Suprapubic skin (tissue), 4 donors: Measurements from ENCODE around the gene CACNA2D4. TPM values are rescaled to one million over a fixed set of nuclear protein-coding genes. Genes with fewer than 3 reads are reported as not detected.

Experiments used
- DNase-seq, 2 donors: peaks; one replicate each; pipeline ENCODE4 v3.0.0-alpha.2; 2019; ENCODE audit warnings: low spot score in 2 of 2
- H3K27ac ChIP-seq: fragments of 200-600 bp; sonication (generic); one replicate; pipeline ENCODE4 v1.5.1; 2019
- H3K27me3 ChIP-seq: fragments of 200-600 bp; sonication (generic); one replicate; pipeline ENCODE4 v1.5.1; 2019
- H3K36me3 ChIP-seq: fragments of 200-600 bp; sonication (generic); one replicate; pipeline ENCODE4 v1.5.1; 2019
- H3K4me1 ChIP-seq: fragments of 200-600 bp; sonication (generic); one replicate; pipeline ENCODE4 v1.5.1; 2019
- H3K4me3 ChIP-seq: fragments of 200-600 bp; sonication (generic); one replicate; pipeline ENCODE4 v1.5.1; 2019; ENCODE audit warnings: mild to moderate bottlenecking
- H3K9me3 ChIP-seq: fragments of 200-600 bp; sonication (generic); one replicate; pipeline ENCODE4 v1.5.1; 2019
- EP300 ChIP-seq: sonication (generic); formaldehyde crosslinking; IDR thresholded peaks from one replicate; pipeline ENCODE4 v1.6.1; 2017; ENCODE audit warnings: antibody characterized with exemption
- POLR2A ChIP-seq, 2 donors: fragments of 450-650 bp; IDR thresholded peaks; one replicate each; pipeline ENCODE4 v1.6.1; 2017; ENCODE audit warnings: antibody characterized with exemption in 2 of 2, mild to moderate bottlenecking in 2 of 2, moderate library complexity in 2 of 2
- POLR2AphosphoS5 ChIP-seq, 3 donors: sonication (generic); formaldehyde crosslinking; IDR thresholded peaks; one replicate each; pipeline ENCODE4 v1.6.1; 2017; ENCODE audit warnings: antibody characterized with exemption in 3 of 3
- WGBS: methylation state at CpG from one replicate; pipeline ENCODE4 v1.1.5; 2018; 5-methylcytosine and 5-hydroxymethylcytosine counted together
- total RNA-seq, 4 donors: library from RNA; depleted of rRNA; stranded (reverse); fragments of >200 nt; gene quantifications; one replicate each; pipeline ENCODE4 v1.1.0, GENCODE V29; 2016
- TF ChIP-seq, protein P1 (sequence below), 2 donors: fragments of 200-600 bp in 1 of 2; fragments of 450-650 bp in 1 of 2; sonication (generic) in 1 of 2; IDR thresholded peaks; one replicate each; pipeline ENCODE4 v1.5.1; 2016 to 2019; ENCODE audit warnings: antibody characterized with exemption in 2 of 2, mild to moderate bottlenecking in 1 of 2, moderate library complexity in 1 of 2

The CACNA2D4 gene
- total RNA-seq, 4 donors from 2014 or later = 0.56 to 1.5 (median 0.97) TPM

DNA sequence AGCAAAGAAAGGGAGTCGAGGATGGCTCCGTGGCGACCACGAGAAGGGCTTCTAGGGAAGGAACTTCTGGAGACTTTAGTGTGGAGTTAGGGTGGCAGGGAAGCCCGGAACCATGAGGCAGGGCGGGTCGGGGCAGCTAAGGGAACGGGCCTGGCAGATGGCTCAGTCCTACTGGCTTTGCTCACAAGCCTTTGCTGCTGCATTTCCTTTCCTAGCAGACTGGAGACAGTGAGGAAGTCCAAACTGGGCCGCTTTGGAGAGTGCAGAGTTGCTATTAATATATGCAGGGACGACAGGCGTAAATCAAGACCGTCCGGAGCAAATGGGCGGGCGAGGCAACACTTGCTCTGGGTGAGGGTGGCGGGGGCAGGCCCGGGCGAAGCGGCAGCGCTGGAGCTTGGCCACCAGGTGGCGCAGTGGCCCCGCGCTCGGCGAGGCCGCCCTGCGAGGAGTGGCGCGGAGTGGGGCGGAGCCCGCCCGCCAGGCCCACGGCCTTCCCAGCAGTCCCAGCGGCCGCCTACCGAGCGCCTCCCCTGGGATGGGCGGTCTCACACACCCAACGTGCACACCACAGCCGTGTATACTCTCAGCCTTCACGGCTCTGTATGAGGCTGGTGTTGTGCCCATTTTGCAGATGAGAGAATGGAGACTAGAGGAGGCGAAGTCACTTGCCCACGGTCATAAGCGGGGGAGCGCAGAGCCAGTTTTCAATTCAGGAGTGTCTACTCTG is 122.5 kb downstream of the CACNA2D4 start:
- 1% methylated on average over 35 of the region's 45 CpGs for WGBS
- Histone ChIP-seq H3K27me3 (no peaks in the 10 kb centered on the region), H3K36me3 (no peaks in the 10 kb centered on the region), H3K9me3 (no peaks in the 10 kb centered on the region), H3K4me3 (peak overlapping the region; percentile 73), H3K27ac (peak overlapping the region; percentile 81), H3K4me1 (peaks cover 19% of the 10 kb centered on the region)
- TF ChIP-seq POLR2AphosphoS5 (IDR thresholded peaks at IDR 0.05) = peak in 1 of 3 donors; percentile 47
- no peak for TF ChIP-seq EP300
- TF ChIP-seq, protein P1, sequence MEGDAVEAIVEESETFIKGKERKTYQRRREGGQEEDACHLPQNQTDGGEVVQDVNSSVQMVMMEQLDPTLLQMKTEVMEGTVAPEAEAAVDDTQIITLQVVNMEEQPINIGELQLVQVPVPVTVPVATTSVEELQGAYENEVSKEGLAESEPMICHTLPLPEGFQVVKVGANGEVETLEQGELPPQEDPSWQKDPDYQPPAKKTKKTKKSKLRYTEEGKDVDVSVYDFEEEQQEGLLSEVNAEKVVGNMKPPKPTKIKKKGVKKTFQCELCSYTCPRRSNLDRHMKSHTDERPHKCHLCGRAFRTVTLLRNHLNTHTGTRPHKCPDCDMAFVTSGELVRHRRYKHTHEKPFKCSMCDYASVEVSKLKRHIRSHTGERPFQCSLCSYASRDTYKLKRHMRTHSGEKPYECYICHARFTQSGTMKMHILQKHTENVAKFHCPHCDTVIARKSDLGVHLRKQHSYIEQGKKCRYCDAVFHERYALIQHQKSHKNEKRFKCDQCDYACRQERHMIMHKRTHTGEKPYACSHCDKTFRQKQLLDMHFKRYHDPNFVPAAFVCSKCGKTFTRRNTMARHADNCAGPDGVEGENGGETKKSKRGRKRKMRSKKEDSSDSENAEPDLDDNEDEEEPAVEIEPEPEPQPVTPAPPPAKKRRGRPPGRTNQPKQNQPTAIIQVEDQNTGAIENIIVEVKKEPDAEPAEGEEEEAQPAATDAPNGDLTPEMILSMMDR (IDR thresholded peaks at IDR 0.05) = peak; percentile 99
- TF ChIP-seq POLR2A (IDR thresholded peaks at IDR 0.05) = peak in 1 of 2 donors; percentile 29
- peak; percentile 94 to 95 for DNase-seq

DNA sequence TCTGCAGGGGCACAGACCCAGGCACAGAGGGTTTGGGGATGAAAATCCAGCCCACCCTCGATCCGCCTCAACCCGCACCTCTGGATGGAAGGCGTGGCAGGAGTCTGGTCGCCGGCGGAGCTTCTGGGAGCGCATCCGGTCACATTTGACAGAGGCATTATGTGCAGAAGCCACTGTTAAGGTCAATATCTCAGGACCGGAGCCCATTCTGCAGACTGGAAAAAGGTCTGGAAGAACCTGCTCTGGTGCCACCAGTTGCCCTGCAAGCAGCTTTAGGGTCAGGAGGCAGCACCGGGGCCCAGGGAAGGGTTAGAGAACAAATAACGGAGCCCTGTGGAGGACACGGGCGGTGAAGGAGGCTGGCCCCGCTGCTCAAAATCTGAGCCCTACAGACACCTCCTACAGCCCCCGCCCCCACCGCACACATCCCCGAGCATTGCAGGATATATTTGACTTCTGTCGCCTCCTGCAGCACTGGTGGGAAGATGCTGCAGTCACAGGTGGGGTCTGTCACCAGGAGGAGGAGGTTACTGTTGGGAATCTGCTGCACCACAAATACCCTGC is 123.1 kb downstream of the CACNA2D4 start:
- Histone ChIP-seq H3K4me3 (peak overlapping the region; percentile 73), H3K9me3 (no peaks in the 10 kb centered on the region), H3K27ac (peak overlapping the region; percentile 4), H3K36me3 (no peaks in the 10 kb centered on the region), H3K4me1 (peaks cover 25% of the 10 kb centered on the region), H3K27me3 (no peaks in the 10 kb centered on the region)
- DNase-seq = no peak
- 61% methylated on average over 19 of the region's 19 CpGs for WGBS
- TF ChIP-seq POLR2A (IDR thresholded peaks at IDR 0.05) = no peak
- TF ChIP-seq, protein P1 (IDR thresholded peaks at IDR 0.05) = no peak

DNA sequence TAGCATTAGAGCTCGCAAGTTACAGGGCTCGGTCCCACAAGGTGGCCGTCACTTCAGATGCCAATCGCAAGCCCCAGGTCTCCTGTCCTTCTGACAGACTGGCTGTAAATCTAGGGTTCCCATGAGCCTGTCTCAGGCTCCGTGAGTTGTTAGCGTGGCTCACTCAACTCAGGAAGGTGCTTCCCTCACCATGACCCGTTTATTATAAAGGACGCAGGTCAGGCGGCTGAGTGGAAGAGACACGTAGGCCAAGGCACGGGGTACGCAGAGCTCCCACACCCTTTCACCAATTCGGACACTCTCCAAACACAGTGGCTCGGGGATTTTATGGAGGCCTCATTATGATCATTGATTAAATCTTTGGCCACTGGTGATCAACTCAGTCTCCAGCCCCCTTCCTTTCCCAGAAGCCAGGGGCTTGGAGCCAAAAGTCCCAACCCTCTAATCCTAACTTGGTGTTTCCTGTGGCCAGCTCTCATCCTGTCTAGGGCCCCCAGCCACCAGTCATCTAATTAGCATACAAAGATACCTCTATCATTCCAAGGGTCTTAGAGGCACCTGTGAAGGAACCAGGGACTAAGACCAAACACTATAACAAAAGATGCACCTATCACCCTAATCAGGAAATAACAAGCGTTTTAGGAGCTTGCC is 123.9 kb downstream of the CACNA2D4 start:
- DNase-seq = no peak
- Histone ChIP-seq H3K9me3 (no peaks in the 10 kb centered on the region), H3K27ac (no peak overlapping the region), H3K36me3 (no peaks in the 10 kb centered on the region), H3K4me1 (peaks cover 25% of the 10 kb centered on the region), H3K27me3 (no peaks in the 10 kb centered on the region), H3K4me3 (no peak overlapping the region)
- TF ChIP-seq POLR2AphosphoS5 (IDR thresholded peaks at IDR 0.05) = no peak
- no peak for TF ChIP-seq POLR2A (IDR thresholded peaks at IDR 0.05)
- no peak for TF ChIP-seq EP300
- 78% methylated on average over 14 of the region's 15 CpGs for WGBS

DNA sequence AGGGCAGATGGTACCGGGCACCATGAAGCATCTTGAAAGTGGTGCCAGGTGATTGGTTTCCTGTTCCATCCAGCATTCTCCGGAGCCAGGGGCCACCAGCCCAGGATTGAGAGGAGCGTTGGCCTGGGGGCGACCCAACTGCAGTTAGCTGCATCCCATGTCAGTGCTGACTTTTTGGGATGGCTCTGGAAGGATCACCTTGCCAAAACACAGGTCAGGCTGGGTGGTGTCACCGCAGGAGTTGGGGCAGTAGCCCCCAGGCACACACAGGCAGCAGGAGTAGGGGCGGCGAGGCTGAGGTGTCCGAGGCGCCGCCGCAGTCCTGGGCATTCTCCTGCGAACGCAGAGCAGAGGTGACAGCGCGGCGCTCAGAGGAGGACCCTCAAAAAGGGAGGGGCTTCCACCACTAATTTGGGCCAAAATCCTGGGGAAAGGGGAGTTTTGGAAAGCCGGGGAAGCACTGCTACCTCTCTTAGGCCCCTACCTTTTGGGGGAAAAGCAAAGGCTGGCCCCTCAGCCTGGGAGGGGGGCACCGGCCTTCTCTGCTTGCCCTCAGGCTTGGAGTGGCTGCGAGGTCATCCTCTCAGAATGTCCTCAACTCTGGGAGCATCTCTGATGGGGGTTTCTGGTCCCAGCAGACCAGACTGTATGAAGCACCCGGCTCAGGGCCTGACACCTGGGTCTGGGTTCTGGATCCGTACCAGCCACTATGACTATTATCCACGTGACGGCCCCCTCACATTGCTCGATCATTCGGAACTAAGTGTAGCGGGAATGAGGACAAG is 124.8 kb downstream of the CACNA2D4 start:
- TF ChIP-seq POLR2A (IDR thresholded peaks at IDR 0.05) (no peak), EP300 (no peak), POLR2AphosphoS5 (IDR thresholded peaks at IDR 0.05) (no peak)
- TF ChIP-seq, protein P1 (IDR thresholded peaks at IDR 0.05) = no peak
- H3K36me3 ChIP-seq = no peaks in the 10 kb centered on the region
- no peaks in the 10 kb centered on the region for H3K9me3 ChIP-seq
- no peak overlapping the region for H3K27ac ChIP-seq
- H3K4me3 ChIP-seq = no peak overlapping the region
- no peaks in the 10 kb centered on the region for H3K27me3 ChIP-seq
- 89% methylated on average over 22 of the region's 26 CpGs for WGBS
- no peak for DNase-seq
- peaks cover 25% of the 10 kb centered on the region for H3K4me1 ChIP-seq

DNA sequence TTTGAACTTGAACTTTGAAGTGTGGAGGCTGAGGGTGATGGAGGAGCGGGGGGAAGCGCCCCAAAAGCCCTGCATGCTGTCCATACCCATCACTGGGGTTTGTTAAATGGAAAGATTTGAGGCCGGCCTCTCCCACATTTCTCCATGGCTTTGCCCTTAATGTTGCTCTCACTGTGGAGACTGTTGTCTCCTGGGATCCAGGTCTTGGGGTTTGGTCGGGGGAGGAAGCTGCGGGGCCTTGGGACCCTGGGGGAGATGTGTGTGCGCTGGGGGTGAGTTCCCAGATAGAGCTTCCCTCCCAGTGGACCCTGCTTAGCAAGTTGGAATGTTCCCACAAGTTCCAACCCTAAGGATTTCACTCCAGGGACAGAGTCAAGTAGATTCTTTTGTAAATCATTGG is 126.0 kb downstream of the CACNA2D4 start:
- no peaks in the 10 kb centered on the region for H3K9me3 ChIP-seq
- no peaks in the 10 kb centered on the region for H3K36me3 ChIP-seq

More for the DNA sequence above, 126.0 kb downstream of the CACNA2D4 start:
- H3K27ac ChIP-seq = no peak overlapping the region
- H3K4me3 ChIP-seq = no peak overlapping the region
- H3K4me1 ChIP-seq = peaks cover 25% of the 10 kb centered on the region
- DNase-seq = no peak
- no peaks in the 10 kb centered on the region for H3K27me3 ChIP-seq
- WGBS = 79% methylated on average over 6 of the region's 6 CpGs
- TF ChIP-seq EP300 (no peak), POLR2A (IDR thresholded peaks at IDR 0.05) (no peak)
- TF ChIP-seq, protein P1 (IDR thresholded peaks at IDR 0.05) = no peak
